Jurkat, Clone E6-1 (cell line): ENCODE data around the gene ARFGEF3. TPM values are rescaled to one million over a fixed set of nuclear protein-coding genes. Genes with fewer than 3 reads are reported as not detected.
"Not testable (repeated sequence)": the region's sequence is repeated elsewhere in the genome, so short reads cannot be mapped to it uniquely, and the experiment has no call there.

Experiments used
- DNase-seq: peaks from one replicate; pipeline ENCODE4 v3.0.0-alpha.2; 2011; ENCODE audit warnings: low read depth, low spot score
- H3K4me3 ChIP-seq: 2 replicates; pipeline ENCODE4 v1.5.1; 2011; ENCODE audit warnings: mild to moderate bottlenecking, low read length, control low read depth, moderate library complexity
- polyA plus RNA-seq: library from polyadenylated mRNA; unstranded; fragments of >200 nt; gene quantifications from one replicate; pipeline ENCODE4 v1.2.1, GENCODE V29; 2012; ENCODE audit warnings: missing spikeins; ENCODE audit not compliant: insufficient read length, insufficient read depth

The ARFGEF3 gene
- polyA plus RNA-seq = 2.3 TPM

DNA sequence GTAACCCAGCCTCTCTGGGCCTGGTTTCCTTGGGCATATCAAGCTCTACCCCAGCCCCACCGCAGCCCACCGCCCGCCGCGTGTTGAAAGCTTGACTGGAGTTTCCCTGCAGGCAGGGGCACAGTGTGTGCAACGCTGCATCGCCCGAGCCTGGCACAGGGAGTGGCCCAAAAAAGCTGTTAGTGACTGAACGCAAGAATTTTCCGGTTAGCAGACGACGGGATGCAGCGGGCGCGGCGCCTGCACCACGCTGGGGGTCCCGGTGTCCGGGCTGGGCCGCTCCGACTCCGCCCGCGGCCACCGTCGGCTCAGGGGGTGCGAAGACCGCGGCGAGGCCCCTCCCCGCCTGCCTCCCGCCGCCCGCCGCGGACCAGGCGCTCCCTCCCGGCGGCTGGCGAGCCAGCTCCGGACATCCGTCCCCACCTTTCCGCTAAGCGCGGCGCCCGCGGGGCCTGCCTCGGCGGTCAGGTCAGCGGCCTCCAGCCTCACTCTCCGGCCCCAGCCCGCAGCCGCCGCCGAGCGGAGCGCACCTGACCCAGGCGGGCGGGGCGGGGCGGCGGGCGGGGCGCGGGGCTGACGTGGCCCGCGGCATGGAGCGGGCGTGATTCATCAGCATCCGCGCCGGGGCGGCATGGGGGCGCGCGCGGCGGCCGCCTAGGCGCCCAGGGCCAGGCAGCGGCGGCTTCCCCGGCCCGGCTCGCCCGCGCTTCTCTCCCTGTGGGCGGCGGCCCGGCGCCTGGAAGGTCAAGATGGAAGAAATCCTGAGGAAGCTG lies at the start of gene ARFGEF3:
Gene ARFGEF3, plus strand, starts transcription at position 602 of the 773 bp plus-strand sequence. Its CDS starts 148 bp downstream, at position 750.
- no peak for DNase-seq
- no peak within 1 kb of the TSS; the same call in 1 of the 2 replicates for H3K4me3 ChIP-seq

DNA sequence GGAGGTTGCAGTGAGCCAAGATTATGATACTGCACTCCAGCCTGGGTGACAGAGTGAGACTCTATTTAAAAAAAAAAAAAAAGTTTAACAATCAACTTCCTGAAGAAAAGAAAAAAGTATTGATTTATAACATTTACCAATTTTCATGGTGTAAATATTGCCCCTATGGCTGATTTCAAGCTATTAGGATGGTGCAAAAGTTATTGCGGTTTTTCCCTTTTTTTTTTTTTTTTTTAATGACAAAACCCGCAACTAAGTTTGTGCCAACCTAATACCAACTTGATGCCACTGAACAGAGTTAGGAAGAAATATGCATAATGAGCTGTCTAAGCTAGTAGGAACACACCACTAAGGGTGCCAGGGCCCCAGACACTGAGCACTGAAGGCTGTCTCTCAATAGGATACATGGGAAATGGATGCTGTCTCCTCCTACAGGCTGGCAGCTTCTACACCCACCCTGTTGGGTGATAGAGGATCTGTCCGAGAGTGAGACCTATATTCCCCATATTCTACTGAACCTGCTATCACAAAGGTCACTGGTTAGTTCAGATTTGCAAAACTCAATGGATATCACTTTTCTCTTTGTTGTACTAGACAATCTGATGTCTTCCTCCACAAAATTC lies 48.0 kb upstream of the ARFGEF3 start:
- no peak overlapping the region for H3K4me3 ChIP-seq

GRCh38 chr6:138115201-138115600 lies 46.5 kb upstream of the ARFGEF3 start:
- no peak overlapping the region for H3K4me3 ChIP-seq
- DNase-seq = no peak

More for the DNA sequence above, 48.0 kb upstream of the ARFGEF3 start:
- no peak for DNase-seq

- no peak overlapping the region for H3K4me3 ChIP-seq
- DNase-seq = peak; percentile 57
Observed at GRCh38 chr6:138115877-138116660, 45.7 kb upstream of the ARFGEF3 start.

- no peak overlapping the region for H3K4me3 ChIP-seq
- DNase-seq = no peak
Observed at GRCh38 chr6:138116661-138116999, 45.1 kb upstream of the ARFGEF3 start.

DNA sequence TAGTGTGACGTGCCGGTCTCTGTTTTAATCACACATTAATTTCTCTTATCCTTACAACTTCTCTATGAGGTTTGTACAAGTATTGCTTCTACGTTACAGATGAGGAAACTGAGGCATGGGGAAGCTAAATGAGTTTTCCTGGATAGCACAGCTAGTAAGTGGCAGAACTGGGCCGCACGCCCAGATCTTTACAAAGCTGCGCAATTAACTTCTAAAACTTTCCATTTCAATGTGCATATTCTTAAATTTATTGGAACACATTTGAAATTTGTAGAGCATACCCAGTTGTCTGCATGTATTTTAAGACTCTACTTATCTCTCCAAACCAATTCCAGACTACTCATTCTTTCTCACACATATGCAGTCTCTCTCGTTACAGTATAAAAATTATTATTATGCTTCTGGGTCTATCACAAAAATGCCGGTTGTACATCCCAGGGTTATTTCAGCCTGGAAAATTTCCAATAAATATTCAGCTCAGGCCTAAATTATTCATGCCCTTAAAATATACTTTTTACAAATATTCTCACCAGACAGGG lies 44.3 kb upstream of the ARFGEF3 start:
- no peak overlapping the region for H3K4me3 ChIP-seq
- no peak for DNase-seq

DNA sequence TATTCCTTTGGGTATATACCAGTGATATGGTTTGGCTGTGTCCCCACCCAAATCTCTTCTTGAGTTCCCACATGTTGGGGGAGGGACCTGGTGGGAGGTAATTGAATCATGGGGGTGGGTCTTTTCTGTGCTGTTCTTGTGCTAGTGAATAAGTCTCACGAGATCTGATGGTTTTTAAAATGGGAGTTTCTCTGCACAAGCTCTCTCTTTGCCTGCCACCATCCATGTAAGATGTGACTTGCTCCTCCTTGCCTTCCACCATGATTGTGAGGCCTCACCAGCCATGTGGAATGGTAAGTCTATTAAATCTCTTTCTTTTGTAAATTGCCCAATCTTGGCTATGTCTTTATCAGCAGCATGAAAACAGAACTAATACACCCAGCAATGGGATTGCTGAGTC lies 42.5 kb upstream of the ARFGEF3 start:
- H3K4me3 ChIP-seq, DNase-seq: not testable (repeated sequence)

DNA sequence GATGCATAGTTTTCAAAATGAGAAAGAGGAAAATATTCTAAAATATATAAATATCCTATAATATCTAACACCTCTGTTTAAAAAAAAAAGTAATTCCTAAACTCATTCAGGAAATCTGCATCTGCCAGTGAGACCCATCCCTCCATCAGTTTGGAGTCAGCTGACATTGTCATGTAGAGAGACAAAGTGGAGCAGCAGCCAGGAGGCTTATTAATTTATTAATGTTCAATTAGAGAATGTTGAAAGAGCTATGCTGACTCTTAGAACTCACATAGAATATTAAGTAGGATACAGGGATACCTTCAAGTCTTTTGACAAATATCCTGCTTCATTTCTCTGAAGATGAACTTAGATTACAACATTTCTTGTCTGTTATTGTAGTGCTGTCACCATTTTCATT lies 41.8 kb upstream of the ARFGEF3 start:
- no peak overlapping the region for H3K4me3 ChIP-seq
- no peak for DNase-seq

DNA sequence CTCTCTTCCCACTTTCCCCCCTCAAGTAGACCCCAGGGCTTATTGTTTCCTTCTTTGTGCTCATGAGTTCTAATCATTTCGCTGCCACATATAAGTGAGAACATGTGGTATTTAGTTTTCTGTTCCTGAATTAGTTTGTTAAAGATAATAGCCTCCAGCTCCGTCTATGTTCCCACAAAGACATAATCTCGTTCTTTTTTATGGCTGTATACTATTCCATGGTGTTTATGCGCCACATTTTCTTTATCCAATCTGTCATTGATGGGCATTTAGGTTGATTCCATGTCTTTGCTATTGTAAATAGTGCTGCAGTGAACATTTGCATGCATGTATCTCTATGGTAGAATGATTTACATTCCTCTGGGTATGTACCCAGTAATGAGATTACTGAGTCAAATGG lies 37.6 kb upstream of the ARFGEF3 start:
- H3K4me3 ChIP-seq = no peak overlapping the region
- no peak for DNase-seq

DNA sequence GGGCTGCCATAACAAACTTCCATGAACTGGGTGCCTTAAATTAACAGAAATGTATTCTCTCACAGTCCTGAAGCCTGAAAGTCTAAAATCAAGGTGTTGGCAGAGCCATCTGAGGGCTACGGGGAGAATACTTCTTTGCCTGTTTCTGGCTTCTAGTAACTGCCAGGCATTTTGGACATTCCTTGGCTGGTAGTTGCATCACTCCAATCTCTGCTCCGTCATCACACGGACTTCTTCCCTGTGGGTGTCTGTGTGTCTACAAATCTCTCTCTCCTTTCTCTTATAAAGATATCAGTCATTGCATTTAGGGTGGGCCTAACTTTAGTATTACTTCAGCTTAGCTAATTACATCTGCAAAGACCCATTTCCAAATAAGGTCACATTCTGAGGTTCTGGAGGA lies 33.6 kb upstream of the ARFGEF3 start:
- no peak overlapping the region for H3K4me3 ChIP-seq
- DNase-seq = no peak

DNA sequence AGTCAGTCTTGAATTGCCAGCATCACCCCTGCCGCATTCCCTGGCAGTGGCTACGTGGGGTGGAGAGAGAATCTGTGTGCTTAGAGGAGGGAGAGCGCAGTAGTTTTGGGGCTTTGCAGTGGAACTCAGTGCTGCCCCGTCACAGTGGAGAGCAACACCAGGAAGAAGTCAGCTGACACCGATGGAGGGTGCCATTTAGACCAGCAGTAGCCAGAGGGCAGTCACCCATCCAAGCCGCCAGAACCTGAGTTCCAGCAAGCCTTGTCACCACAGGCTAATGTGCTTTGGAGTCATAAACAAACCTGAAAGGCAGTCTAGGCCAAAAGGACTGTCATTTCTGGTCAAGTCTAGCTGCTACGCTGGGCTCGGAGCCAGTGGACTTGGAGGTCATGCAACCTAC lies 32.5 kb upstream of the ARFGEF3 start:
- DNase-seq = no peak

GRCh38 chr6:138142806-138143205 lies 18.9 kb upstream of the ARFGEF3 start:
- DNase-seq = no peak
- H3K4me3 ChIP-seq = no peak overlapping the region

More for the DNA sequence above, 32.5 kb upstream of the ARFGEF3 start:
- no peak overlapping the region for H3K4me3 ChIP-seq

- no peak for DNase-seq
- no peak overlapping the region for H3K4me3 ChIP-seq
Observed at GRCh38 chr6:138145402-138145801, 16.3 kb upstream of the ARFGEF3 start.

DNA sequence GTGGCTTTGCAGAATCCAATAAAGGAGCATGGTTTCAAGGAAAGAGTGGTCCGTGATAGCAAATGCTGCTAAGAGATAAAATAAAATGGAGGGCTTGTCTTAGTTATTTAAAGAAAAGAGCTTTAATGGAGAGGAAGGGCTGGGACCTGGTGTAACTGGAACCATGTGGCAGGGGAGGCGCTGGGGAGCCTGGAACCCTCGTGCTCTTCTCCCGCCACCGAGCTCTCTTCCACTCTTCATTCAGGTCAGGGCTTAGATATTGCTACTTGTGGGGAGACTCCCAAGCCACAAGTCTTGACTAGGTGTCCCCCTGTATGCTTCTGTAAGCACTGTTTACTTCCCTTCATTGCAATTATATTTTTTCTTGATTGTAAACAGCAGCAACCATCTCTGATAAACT lies 15.2 kb upstream of the ARFGEF3 start:
- no peak for DNase-seq
- no peak overlapping the region for H3K4me3 ChIP-seq

DNA sequence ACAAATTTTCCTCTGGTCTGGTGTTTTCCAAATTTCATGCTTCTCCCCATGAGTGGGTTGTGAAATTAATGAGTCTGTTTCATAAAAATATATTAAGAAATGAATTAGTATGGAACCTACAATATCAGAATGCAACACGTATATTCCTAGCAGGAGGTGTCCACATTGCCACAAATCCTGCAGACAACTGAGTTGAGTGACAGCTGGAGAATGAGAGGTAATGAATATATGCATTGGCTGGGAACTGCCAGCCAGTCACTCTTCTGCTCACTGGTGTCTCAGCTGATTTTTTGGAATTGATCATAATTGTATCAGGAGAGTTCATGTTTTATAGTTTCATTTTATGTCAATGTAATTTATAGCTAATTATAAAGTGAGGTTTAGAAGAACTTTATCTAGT lies 6.3 kb upstream of the ARFGEF3 start:
- no peak for DNase-seq
- H3K4me3 ChIP-seq = no peak overlapping the region

GRCh38 chr6:138157986-138158638 lies 3.6 kb upstream of the ARFGEF3 start:
- no peak overlapping the region for H3K4me3 ChIP-seq
- no peak for DNase-seq

DNA sequence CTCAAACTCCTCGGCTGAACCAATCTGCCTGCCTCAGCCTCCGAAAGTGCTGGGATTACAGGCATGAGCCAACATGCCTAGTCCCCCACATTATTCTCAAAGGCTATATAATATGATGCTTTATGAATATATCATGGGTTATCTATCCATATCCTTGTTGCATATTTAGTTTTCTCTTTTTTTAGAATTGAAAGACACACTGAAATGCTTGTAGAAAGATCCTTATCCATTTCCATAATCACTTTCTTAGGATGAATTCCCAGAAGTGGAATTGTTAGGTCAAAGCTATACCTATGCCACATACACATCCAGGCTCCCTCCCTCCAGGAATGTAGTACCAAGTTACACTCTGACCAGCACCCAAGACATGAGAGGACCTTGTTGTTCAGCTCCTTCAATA lies 2.5 kb upstream of the ARFGEF3 start:
- no peak for DNase-seq
- no peak overlapping the region for H3K4me3 ChIP-seq

GRCh38 chr6:138160329-138161087 lies 1.2 kb upstream of the ARFGEF3 start:
- DNase-seq = no peak
- no peak overlapping the region for H3K4me3 ChIP-seq

- no peak for DNase-seq
- H3K4me3 ChIP-seq = no peak overlapping the region
Observed at GRCh38 chr6:138161088-138161337, 726 bp upstream of the ARFGEF3 start.
